GM21717 (cell line): Measurements from ENCODE around the gene CDX2.

ENCODE experiments used
- ATAC-seq: cut with Tn5 transposase; IDR thresholded peaks from one replicate; pipeline ENCODE4 v1.9.1; 2021; ENCODE audit warnings: mild to moderate bottlenecking, moderate library complexity; ENCODE audit not compliant: unreplicated experiment

CDX2 gene

DNA sequence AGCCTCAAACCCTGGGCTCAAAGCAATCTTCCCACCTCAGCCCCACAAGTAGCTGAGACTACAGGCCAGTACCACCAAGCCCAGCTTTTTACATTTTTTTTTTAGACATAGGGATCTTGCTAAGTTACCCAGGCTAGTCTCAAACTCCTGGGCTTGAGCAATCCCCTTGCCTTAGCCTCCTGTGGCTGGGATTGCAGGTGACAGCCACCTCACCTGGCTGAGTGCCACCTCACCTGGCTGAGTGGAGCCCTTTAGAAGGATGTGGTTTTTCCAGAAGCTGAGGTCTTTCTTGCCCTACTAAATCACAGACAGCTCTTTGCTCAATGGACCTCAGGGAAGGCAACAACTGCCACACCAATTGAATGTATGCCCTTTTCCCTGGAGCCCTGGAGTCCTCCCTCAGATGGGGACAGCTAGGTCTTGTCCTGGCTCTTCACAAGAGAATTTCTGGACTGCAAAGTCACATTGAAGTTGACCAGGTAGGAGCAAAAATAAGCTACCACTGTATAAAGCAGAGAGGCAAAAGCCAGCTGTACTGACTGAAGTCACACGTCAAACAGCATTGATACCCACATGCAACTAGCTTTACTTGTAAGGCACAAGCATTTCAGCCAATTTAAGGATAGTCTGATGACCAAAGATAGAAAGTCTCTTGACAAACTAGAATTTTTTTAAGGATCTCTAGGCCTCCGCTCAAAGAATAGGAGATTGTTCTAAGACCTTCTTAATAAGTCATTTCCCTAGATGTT is 35.4 kb downstream of the CDX2 start:
- no peak for ATAC-seq

DNA sequence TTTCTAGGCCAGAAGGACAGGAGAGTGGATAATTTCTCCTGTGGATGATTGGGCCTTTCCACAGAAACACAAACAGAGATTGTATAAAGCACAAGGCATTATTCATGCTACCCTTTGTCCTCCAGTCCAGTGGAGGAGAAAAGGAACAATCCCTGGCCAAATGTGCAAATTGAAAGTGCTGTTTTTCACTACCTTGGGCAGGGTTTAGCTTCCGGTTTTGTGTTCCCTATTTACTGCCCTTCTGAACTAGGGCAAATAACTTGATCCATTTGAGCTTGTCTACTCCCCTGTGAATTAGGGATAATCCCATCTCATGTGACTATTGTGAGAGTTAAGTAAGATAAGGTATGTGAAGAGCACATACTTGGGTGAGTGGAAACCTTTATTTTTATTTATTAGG is 36.0 kb downstream of the CDX2 start:
- ATAC-seq = no peak

- ATAC-seq = no peak
Measured at GRCh38 chr13:27929868-27930267, 39.2 kb downstream of the CDX2 start.

- ATAC-seq = no peak
Measured at GRCh38 chr13:27928805-27929753, 40.0 kb downstream of the CDX2 start.

DNA sequence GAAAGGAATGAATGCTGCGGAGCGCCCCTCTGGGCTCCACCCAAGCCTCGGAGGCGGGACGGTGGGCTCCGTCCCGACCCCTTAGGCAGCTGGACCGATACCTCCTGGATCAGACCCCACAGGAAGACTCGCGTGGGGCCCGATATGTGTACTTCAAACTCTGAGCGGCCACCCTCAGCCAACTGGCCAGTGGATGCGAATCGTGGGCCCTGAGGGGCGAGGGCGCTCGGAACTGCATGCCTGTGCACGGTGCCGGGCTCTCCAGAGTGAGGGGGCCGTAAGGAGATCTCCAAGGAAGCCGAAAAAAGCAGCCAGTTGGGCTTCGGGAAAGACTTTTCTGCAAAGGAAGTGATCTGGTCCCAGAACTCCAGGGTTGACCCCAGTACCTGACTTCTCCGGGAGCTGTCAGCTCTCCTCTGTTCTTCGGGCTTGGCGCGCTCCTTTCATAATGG is 40.7 kb downstream of the CDX2 start:
- ATAC-seq = no peak

DNA sequence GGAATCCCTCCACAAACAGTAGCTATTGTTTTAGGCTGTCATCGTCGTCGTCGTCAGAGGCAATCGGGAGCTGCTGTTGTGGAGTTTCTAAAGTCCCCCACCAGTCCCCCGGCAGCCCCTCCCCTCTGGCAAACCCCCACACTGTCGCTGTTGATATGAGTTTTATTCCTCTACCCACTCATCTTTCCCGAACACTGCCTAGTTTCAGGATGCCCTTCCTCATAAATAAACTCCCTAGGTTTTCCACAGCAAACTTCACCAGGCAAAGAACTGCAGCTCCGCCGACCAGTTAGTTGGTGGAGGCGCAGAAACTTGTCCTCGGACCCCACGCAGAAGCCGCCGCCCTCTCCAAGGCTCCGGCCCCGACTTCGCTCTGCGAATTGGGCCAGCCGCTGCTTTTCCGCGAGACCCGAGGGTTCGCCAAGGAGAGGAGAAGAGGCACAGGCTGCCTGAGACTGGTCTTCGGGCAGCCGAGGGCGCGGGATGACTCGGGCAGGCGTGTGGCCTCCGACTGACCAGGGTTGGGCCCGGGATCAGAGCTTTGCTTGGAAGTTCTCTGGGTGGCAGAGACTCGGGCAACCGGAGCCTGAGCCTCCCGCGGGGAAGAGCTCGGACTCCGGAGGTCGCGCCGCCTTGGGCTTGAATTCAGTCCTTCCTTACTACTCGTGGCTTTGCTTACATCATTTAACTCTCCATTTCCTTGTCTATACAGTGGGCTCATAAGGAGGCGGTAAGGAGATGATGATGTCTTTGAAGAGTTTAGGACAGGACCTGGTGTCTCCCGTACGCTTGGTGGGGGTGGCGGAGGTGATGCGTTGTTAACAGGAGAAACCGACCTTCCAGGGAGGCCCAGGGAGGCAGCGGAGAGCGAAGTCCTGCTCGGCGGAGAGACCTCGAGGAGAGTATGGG is 41.4 kb downstream of the CDX2 start:
- no peak for ATAC-seq

GRCh38 chr13:27926644-27927434 is 42.3 kb downstream of the CDX2 start:
- ATAC-seq = no peak

- ATAC-seq = no peak
Measured at GRCh38 chr13:27925220-27925991, 43.7 kb downstream of the CDX2 start.

- ATAC-seq = no peak
Measured at GRCh38 chr13:27924529-27925141, 44.5 kb downstream of the CDX2 start.

GRCh38 chr13:27923794-27924528 is 45.2 kb downstream of the CDX2 start:
- ATAC-seq = no peak

GRCh38 chr13:27922883-27923612 is 46.1 kb downstream of the CDX2 start:
- ATAC-seq = no peak

GRCh38 chr13:27921961-27922882 is 46.9 kb downstream of the CDX2 start:
- ATAC-seq = no peak

- ATAC-seq = no peak
Measured at GRCh38 chr13:27921421-27921960, 47.6 kb downstream of the CDX2 start.

GRCh38 chr13:27920677-27921420 is 48.3 kb downstream of the CDX2 start:
- no peak for ATAC-seq

- ATAC-seq = no peak
Measured at GRCh38 chr13:27919934-27920676, 49.0 kb downstream of the CDX2 start, which contains the start of gene PDX1. TSS of gene PDX1 (plus strand) at chr13:27920000. CDS start at chr13:27920139, 139 bp downstream.
